RWPE2 (cell line): Measurements from ENCODE around the gene DIPK1A.

ENCODE experiments used
- ATAC-seq: fragments of 200-7000 bp; cut with Tn5 transposase; 3 replicates; pipeline ENCODE4 v1.9.1; 2021; ENCODE audit warnings: low read depth
- DNase-seq: peaks from one replicate; pipeline ENCODE4 v3.0.0-alpha.2; 2020; ENCODE audit warnings: low spot score
- H3K27ac ChIP-seq: fragments of 450-650 bp; 2 replicates; pipeline ENCODE4 v1.5.1; 2017; ENCODE audit warnings: mild to moderate bottlenecking; ENCODE audit not compliant: poor library complexity, severe bottlenecking
- H3K27me3 ChIP-seq: fragments of 250-450 bp; sonication (Bioruptor Pico); 2 replicates; pipeline ENCODE4 v1.5.1; 2021; ENCODE audit warnings: mild to moderate bottlenecking, moderate library complexity; ENCODE audit not compliant: insufficient read depth, poor library complexity, severe bottlenecking
- H3K36me3 ChIP-seq: fragments of 250-450 bp; sonication (Bioruptor Pico); 2 replicates; pipeline ENCODE4 v1.5.1; 2020; ENCODE audit warnings: low read depth, mild to moderate bottlenecking, moderate library complexity
- H3K4me1 ChIP-seq: fragments of 250-450 bp; sonication (Bioruptor Pico); 2 replicates; pipeline ENCODE4 v1.5.1; 2021; ENCODE audit warnings: mild to moderate bottlenecking, moderate library complexity; ENCODE audit not compliant: insufficient read depth, poor library complexity, severe bottlenecking
- H3K4me3 ChIP-seq: fragments of 250-450 bp; sonication (Bioruptor Pico); 2 replicates; pipeline ENCODE4 v1.5.1; 2021; ENCODE audit warnings: mild to moderate bottlenecking, moderate library complexity; ENCODE audit not compliant: severe bottlenecking
- H3K9me3 ChIP-seq: fragments of 250-450 bp; sonication (Bioruptor Pico); 2 replicates; pipeline ENCODE4 v1.5.1; 2021; ENCODE audit warnings: mild to moderate bottlenecking, moderate library complexity; ENCODE audit not compliant: severe bottlenecking
- CTCF ChIP-seq: fragments of 450-650 bp; IDR thresholded peaks from one replicate; pipeline ENCODE4 v1.5.1; 2017; ENCODE audit warnings: mild to moderate bottlenecking, moderate library complexity; ENCODE audit not compliant: poor library complexity, severe bottlenecking

Gene DIPK1A

GRCh38 chr1:92958203-92958970, 2.9 kb downstream of the DIPK1A start:
- H3K36me3 ChIP-seq: no peaks in the 10 kb centered on the region
- H3K9me3 ChIP-seq: no peaks in the 10 kb centered on the region
- DNase-seq: no peak
- H3K27ac ChIP-seq: no peak overlapping the region
- H3K4me1 ChIP-seq: peaks cover 3% of the 10 kb centered on the region
- no peak for TF ChIP-seq CTCF
- H3K27me3 ChIP-seq: no peaks in the 10 kb centered on the region
- ATAC-seq: no peak
- no peak overlapping the region for H3K4me3 ChIP-seq

- H3K27me3 ChIP-seq: no peaks in the 10 kb centered on the region
- peaks cover 3% of the 10 kb centered on the region for H3K4me1 ChIP-seq
- no peak for TF ChIP-seq CTCF
- H3K9me3 ChIP-seq: no peaks in the 10 kb centered on the region
- H3K27ac ChIP-seq: no peak overlapping the region
- no peaks in the 10 kb centered on the region for H3K36me3 ChIP-seq
- DNase-seq (no peak), ATAC-seq (no peak)
- no peak overlapping the region for H3K4me3 ChIP-seq
These were observed 4.1 kb downstream of the DIPK1A start for GRCh38 chr1:92957030-92957734.

GRCh38 chr1:92956254-92957029, 4.8 kb downstream of the DIPK1A start:
- ATAC-seq: no peak
- Histone ChIP-seq H3K9me3 (no peaks in the 10 kb centered on the region), H3K4me1 (peaks cover 6% of the 10 kb centered on the region), H3K36me3 (no peaks in the 10 kb centered on the region), H3K27me3 (no peaks in the 10 kb centered on the region), H3K4me3 (no peak overlapping the region), H3K27ac (no peak overlapping the region)
- no peak for DNase-seq
- TF ChIP-seq CTCF: no peak

- no peaks in the 10 kb centered on the region for H3K27me3 ChIP-seq
- TF ChIP-seq CTCF: no peak
- H3K9me3 ChIP-seq: no peaks in the 10 kb centered on the region
- ATAC-seq (no peak), DNase-seq (no peak)
- H3K27ac ChIP-seq: no peak overlapping the region
- H3K4me3 ChIP-seq: no peak overlapping the region
- H3K36me3 ChIP-seq: no peaks in the 10 kb centered on the region
- peaks cover 25% of the 10 kb centered on the region for H3K4me1 ChIP-seq
These were observed 7.8 kb downstream of the DIPK1A start for GRCh38 chr1:92953491-92953890.
